LNCAP (cell line): ENCODE data around the gene LMAN1.

Experiments used
- TF ChIP-seq, protein P1 (sequence below): fragments of 450-650 bp; IDR thresholded peaks from 2 replicates; pipeline ENCODE4 v1.5.1; 2017; ENCODE audit warnings: mild to moderate bottlenecking

Gene LMAN1

DNA sequence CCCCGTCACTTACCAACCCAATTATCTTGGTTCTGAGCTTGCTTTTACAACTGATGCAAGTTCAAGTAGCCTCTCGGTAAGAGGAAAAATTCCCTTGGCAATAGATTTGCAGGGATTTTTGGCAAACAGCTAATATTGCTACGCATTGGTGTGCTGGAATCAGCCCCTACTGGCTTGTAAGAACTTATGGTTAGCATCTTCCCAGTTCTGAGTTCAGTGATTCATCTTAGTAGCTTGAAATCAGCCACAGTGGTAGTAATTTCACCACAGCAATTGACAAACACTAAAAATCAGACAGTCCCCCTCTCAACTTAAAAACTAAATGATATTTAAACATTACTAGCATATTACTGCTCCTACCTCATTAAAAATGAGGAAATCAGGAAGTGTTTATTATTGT lies 79.9 kb downstream of the LMAN1 start:
- TF ChIP-seq, protein P1, sequence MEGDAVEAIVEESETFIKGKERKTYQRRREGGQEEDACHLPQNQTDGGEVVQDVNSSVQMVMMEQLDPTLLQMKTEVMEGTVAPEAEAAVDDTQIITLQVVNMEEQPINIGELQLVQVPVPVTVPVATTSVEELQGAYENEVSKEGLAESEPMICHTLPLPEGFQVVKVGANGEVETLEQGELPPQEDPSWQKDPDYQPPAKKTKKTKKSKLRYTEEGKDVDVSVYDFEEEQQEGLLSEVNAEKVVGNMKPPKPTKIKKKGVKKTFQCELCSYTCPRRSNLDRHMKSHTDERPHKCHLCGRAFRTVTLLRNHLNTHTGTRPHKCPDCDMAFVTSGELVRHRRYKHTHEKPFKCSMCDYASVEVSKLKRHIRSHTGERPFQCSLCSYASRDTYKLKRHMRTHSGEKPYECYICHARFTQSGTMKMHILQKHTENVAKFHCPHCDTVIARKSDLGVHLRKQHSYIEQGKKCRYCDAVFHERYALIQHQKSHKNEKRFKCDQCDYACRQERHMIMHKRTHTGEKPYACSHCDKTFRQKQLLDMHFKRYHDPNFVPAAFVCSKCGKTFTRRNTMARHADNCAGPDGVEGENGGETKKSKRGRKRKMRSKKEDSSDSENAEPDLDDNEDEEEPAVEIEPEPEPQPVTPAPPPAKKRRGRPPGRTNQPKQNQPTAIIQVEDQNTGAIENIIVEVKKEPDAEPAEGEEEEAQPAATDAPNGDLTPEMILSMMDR = no peak

DNA sequence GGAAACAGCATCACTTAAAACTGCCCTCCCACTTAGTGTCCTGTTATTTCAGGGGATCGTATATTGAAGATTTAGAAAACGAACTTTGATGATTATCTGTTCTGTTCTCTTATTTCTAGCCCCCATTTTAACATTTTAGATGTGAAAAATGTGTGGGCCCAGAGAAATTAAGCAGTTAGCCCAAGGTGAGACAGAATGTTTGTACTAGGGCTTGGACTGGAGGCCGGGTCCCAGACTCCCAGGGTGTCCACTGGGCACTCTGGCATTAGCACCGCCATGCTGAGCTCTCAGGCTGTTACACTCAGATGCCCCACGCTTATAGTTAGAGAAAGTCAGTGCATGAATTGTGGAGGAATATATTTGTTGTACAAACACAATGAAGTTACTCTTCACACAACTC lies 80.3 kb downstream of the LMAN1 start:
- TF ChIP-seq, protein P1 = no peak
